ENCODE measurements around the gene ABCF2. TPM values are rescaled to one million over a fixed set of nuclear protein-coding genes. Genes with fewer than 3 reads are reported as not detected.

ABCF2 gene
- polyA plus RNA-seq, 3 donors from 2014 or later = 24.2 to 35.4 (median 31.7) TPM

DNA sequence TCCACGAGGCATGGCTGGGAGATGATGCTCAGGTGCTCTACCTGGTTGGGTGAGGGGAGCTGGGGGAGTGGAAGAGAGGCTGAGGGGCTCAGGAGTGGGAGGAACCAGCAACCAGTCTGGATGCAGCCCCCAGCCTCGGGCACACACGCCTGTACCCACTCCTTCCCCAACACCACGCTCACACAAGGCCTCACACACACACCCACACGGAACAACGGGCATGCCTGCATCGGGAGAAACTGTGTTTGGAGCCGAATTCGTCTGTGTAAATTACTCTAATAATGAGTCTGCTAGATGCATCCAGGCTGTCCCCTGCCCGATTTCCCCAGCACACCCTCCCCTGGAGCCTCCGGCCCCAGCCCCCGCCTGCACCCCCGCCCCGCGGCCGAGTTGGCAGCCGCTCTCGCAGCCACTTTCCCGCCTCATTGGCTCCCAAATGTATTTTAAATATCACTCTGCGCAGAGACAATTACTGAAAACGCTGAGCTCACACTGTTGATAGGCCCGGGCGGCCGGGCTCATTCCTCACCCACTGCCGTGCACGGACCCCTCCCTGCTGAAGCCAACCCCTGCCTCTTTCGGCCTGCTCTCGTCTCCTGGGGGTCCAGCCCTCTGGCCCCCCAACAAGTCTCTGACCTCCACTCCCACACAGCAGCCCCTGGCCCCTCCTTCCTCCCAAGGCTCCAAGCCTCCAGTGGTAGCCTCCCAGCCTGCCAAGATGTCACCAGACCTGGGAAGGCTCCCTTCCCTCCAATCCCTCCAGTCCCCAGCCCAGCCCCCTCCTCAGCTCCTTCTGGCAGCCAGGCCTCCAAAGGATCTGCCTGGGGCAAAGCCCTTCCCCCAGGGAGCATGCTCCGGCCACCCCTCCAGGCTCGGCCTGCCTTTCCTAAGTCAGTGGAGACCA lies 27.8 kb downstream of the ABCF2 start:
- H3K4me1 Mint-ChIP-seq = no peaks in the 10 kb centered on the region
- H3K9me3 Mint-ChIP-seq = no peaks in the 10 kb centered on the region
- no peak for DNase-seq
- H3K36me3 Mint-ChIP-seq = no peaks in the 10 kb centered on the region
- H3K4me3 Mint-ChIP-seq = no peak overlapping the region
- H3K27me3 Mint-ChIP-seq (ENCODE audit: low read depth in 3 of 3) = peaks cover 0 to 5% (median 4%) of the 10 kb centered on the region in 3 donors
- H3K27ac Mint-ChIP-seq = no peak overlapping the region

DNA sequence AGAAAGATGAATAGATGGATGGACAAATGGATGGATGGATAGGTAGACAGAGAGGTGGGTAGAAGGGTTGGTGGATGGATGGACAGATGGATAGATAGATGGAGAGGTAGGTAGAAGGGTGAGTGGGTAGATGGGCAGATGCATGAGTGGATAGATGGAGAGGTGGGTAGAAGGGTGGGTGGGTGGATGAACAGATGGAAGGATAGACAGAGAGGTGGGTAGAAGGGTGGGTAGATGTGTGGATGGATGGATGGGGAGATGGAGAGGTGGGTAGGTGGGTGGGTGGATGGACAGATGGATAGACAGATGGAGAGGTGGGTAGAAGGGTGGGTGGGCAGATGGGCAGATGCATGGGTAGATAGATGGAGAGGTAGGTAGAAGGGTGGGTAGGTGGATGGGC lies 29.1 kb downstream of the ABCF2 start:
- Mint-ChIP-seq H3K4me1 (no peaks in the 10 kb centered on the region), H3K27me3 (ENCODE audit: low read depth in 3 of 3) (peaks cover 0 to 4% (median 2%) of the 10 kb centered on the region in 3 donors)

DNA sequence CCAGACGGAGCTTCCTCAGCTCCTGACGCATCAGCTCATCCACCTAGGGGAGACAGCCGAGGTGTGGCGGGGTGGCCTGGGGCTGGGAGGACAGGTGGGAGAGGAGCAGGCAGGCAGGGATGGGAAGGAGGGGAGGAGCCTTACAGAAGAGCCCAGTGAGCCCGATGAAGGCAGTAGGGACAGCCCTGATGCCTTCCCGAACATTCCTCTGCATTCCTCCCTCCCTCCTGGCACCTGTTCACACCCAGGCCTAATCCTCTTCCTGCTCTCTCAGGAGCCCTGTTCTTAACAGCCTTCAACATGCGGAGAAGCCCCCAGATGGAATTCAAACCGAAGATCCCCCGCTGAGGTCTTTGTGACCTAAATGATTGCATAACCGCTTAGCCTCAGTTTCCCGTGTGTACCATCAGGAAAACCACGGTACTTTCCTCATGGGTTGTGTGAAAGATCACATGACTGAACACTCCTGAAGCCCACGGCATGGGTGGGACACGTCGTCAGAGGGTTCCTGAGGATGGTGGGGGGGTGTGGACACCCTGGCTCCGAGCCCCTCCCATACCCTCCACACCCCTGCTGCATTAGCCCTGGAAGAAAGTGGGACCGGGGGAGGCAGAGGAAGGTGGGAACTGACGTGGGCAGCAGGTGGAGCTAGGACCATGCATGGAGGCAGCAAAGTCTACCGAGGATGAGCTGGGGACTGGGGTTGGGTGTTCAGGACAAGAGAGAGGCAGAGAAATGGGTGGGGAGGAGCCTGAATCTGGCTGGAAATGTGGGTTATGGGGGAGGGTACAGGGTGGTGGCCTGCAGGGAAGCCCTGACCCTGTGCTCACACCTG lies 31.2 kb downstream of the ABCF2 start:
- no peak for DNase-seq
- no peak overlapping the region for H3K27ac Mint-ChIP-seq
- H3K4me1 Mint-ChIP-seq = no peaks in the 10 kb centered on the region
- peaks cover 0 to 4% (median 1%) of the 10 kb centered on the region in 3 donors for H3K27me3 Mint-ChIP-seq (ENCODE audit: low read depth in 3 of 3)
- H3K36me3 Mint-ChIP-seq = no peaks in the 10 kb centered on the region
- no peaks in the 10 kb centered on the region for H3K9me3 Mint-ChIP-seq
- no peak overlapping the region for H3K4me3 Mint-ChIP-seq

More for the DNA sequence above, 29.1 kb downstream of the ABCF2 start:
- H3K4me3 Mint-ChIP-seq = no peak overlapping the region
- no peak overlapping the region for H3K27ac Mint-ChIP-seq
- DNase-seq = no peak
- no peaks in the 10 kb centered on the region for H3K36me3 Mint-ChIP-seq
- no peaks in the 10 kb centered on the region for H3K9me3 Mint-ChIP-seq

DNA sequence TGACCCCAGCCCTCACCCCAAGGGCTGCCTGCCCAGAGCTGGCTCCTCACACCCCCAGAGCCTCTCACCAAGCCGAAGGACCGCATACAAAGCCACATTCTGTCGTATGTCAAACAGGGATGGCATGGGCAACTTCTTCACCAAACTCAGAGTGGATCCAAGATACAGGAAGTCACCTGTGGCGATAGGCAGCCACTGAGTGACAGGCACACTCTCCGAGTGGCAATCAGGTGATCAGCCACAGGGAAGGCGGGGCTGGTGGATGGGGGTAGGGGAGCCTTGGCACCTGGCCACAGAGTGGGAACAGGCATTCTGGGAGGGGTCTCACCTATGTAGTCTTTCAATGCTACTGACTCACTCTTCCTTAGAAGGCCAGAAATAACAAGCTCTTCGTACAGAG lies 32.8 kb downstream of the ABCF2 start:
- Mint-ChIP-seq H3K36me3 (no peaks in the 10 kb centered on the region), H3K27ac (no peak overlapping the region), H3K9me3 (no peaks in the 10 kb centered on the region), H3K4me1 (no peaks in the 10 kb centered on the region), H3K27me3 (ENCODE audit: low read depth in 3 of 3) (peaks cover 0 to 4% (median 1%) of the 10 kb centered on the region in 3 donors), H3K4me3 (no peak overlapping the region)
- no peak for DNase-seq

DNA sequence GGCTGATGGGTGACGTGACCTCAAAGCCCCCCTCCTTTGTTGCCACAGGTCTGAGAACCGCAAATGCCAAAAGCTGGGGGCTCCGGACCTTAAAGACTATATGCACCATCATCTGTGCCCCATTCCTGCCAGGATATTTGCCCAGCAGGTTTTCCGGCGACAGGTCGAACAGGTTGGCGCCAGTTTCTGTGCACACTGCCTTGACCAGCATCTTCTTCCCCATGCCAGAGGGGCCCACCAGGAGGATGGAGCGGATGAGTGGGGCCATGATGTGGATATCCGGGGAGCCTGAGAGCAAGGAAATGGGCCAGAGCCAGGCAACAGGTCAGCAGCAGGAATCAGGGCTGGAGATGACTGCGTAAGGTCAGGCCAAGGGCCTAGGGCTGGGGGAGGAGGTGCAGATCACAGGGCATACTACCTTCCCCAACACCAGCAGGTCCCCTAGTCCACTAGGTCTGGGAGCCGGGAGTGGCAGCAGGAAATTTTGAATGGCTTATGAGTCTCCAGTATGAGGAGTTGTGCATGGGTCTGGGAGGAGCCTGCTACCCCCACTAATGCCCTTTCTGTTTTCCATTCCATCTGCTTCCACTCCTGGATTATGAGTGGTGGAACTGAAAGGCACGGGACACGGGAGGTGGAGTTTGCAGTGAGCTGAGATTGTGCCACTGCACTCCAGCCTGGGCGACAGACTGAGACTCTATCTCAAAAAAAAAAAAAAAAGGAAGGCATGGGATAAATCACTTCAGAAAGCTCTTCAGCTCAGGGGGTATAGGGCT lies 33.6 kb downstream of the ABCF2 start:
- H3K4me3 Mint-ChIP-seq = no peak overlapping the region
- H3K27ac Mint-ChIP-seq = no peak overlapping the region
- no peak for DNase-seq
- H3K4me1 Mint-ChIP-seq = no peaks in the 10 kb centered on the region
- no peaks in the 10 kb centered on the region for H3K36me3 Mint-ChIP-seq
- peaks cover 0 to 4% (median 1%) of the 10 kb centered on the region in 3 donors for H3K27me3 Mint-ChIP-seq (ENCODE audit: low read depth in 3 of 3)
- no peaks in the 10 kb centered on the region for H3K9me3 Mint-ChIP-seq

DNA sequence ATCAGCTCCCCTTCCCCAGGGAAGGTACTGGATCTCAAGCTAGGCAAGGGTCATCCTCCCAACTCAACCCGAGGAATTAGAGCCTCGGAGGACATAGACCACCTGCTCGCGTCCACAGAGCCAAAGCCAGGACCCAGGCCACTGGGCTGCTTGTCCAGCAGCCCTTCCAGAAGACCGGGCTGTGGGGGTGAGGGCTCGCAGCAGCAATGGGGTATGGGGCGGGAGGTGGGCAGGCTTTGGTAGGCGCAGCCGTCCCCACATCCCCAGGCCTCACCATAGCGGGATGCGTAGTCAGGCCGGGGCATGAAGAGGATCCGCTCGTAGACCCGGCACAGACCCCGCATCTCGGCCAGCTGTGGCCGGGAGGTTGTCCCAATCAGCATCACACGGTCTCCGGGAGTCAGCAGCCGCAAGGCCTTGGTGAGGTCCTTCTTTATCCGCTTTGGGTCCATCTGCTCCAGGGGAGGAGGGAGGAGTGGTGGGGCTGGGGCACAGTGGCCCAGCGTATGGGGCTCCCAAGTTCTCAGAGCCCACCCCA lies 34.9 kb downstream of the ABCF2 start:
- Mint-ChIP-seq H3K4me1 (no peaks in the 10 kb centered on the region), H3K27me3 (ENCODE audit: low read depth in 3 of 3) (peaks cover 0 to 4% (median 1%) of the 10 kb centered on the region in 3 donors), H3K4me3 (no peak overlapping the region), H3K27ac (no peak overlapping the region), H3K36me3 (no peaks in the 10 kb centered on the region), H3K9me3 (no peaks in the 10 kb centered on the region)
- DNase-seq = no peak

DNA sequence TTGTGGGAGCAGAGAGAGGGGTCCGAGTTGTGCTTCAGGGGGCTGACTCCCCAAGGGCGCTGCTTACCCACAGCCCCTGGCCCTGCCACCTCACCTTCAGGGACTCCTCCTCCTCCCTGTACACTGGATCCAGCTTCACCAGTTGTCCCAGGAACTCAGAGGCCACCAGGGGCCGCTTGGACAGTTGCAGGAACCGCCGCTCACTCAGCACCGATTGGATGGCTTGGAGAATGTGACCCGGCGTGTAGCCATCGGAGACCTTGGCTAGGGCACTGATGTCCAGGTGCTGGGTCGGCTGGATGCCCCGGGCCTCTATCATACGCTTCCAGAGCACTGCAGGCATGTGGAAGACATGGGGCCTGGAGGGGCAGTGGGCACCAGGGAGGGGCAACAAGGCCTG lies 35.5 kb downstream of the ABCF2 start:
- H3K27ac Mint-ChIP-seq = no peak overlapping the region
- no peaks in the 10 kb centered on the region for H3K9me3 Mint-ChIP-seq
- H3K4me1 Mint-ChIP-seq = no peaks in the 10 kb centered on the region
- no peak for DNase-seq
- H3K27me3 Mint-ChIP-seq (ENCODE audit: low read depth in 3 of 3) = peaks cover 0 to 4% (median 3%) of the 10 kb centered on the region in 3 donors
- no peak overlapping the region for H3K4me3 Mint-ChIP-seq
- no peaks in the 10 kb centered on the region for H3K36me3 Mint-ChIP-seq

DNA sequence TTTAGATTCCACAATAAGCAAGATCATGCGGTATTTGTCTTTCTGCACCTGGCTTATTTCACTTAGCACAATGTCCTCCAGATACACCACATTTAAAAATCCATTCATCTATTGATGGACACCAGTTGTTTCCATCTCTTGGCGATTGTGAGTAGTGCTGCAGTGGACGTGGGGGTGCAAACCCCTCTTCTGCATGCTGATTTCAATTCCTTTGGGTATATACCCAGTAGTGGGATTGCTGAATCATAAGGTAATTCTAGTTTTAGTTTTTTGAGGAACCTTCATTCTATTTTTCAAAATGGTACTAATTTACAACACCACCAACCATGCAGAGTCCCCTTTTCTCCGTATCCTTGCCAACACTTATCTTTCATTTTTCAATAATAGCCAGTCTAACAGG lies 38.0 kb downstream of the ABCF2 start:
- H3K36me3 Mint-ChIP-seq = no peaks in the 10 kb centered on the region
- H3K9me3 Mint-ChIP-seq = no peaks in the 10 kb centered on the region
- H3K4me3 Mint-ChIP-seq = no peak overlapping the region
- H3K4me1 Mint-ChIP-seq = no peaks in the 10 kb centered on the region
- peaks cover 0 to 2% (median 2%) of the 10 kb centered on the region in 3 donors for H3K27me3 Mint-ChIP-seq (ENCODE audit: low read depth in 3 of 3)
- no peak overlapping the region for H3K27ac Mint-ChIP-seq
- no peak for DNase-seq

DNA sequence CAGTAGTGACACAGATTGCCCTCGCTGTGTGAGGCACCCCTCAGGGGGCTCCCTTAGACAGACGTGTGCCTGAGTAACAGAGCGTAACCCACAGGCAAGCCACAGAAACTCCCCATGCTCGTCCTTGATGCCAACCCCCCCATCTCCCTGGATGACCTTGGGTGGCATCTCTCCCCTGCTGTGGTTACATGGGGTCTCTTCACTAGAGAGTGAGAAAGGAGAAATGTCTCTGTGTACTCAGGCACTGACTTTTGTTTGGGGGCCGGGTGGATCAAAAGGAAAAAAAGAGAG lies 38.8 kb downstream of the ABCF2 start:
- H3K27me3 Mint-ChIP-seq (ENCODE audit: low read depth in 3 of 3) = peaks cover 0 to 2% (median 2%) of the 10 kb centered on the region in 3 donors
- no peaks in the 10 kb centered on the region for H3K9me3 Mint-ChIP-seq
- no peak for DNase-seq

DNA sequence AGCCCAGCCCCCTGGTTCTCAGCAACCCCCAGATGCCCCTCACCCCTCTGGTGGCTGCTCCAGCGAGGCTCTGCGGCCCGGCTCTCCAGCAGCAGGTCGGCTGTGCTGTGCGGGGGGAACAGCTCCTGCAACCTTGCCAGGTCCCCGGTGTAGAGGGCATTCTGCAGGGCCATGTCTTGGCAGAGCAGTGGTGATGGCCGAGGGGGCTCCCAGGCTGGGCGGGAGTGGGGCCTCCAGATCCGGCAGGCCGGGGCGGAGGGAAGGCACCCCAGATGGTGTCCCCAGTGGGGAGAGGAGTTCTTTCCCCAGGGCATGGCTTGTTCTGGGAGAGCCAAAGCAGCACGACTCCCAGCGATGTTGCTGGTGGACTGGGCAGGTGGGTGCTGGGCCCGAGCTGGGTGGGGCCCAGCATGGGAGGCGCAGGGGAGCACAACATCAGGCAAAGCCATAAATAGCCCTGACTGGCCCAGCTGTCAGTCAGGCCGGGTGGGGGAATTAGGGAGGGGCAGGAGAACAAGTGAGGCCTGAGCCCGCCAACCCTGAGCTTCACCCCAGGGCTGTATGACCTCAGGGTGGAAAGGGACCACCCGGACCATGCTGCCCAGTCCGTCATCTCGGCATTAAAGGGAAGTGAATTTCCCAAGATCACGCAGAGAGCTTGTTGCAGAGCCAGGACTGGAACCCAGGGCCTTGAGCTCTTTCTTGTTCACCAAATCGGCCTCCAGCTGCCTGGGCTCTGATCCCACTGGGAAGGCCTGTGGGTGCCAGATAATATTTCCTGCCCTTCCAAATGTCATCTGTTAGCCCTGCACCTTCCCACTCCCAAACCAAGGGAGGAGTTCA lies 39.4 kb downstream of the ABCF2 start:
- no peaks in the 10 kb centered on the region for H3K4me1 Mint-ChIP-seq
- DNase-seq = no peak
- H3K27me3 Mint-ChIP-seq (ENCODE audit: low read depth in 3 of 3) = peaks cover 0 to 2% (median 2%) of the 10 kb centered on the region in 3 donors
- H3K9me3 Mint-ChIP-seq = no peaks in the 10 kb centered on the region
- no peak overlapping the region for H3K4me3 Mint-ChIP-seq
- no peak overlapping the region for H3K27ac Mint-ChIP-seq
- no peaks in the 10 kb centered on the region for H3K36me3 Mint-ChIP-seq

More for the DNA sequence above, 38.8 kb downstream of the ABCF2 start:
- Mint-ChIP-seq H3K36me3 (no peaks in the 10 kb centered on the region), H3K27ac (no peak overlapping the region), H3K4me3 (no peak overlapping the region), H3K4me1 (no peaks in the 10 kb centered on the region)

DNA sequence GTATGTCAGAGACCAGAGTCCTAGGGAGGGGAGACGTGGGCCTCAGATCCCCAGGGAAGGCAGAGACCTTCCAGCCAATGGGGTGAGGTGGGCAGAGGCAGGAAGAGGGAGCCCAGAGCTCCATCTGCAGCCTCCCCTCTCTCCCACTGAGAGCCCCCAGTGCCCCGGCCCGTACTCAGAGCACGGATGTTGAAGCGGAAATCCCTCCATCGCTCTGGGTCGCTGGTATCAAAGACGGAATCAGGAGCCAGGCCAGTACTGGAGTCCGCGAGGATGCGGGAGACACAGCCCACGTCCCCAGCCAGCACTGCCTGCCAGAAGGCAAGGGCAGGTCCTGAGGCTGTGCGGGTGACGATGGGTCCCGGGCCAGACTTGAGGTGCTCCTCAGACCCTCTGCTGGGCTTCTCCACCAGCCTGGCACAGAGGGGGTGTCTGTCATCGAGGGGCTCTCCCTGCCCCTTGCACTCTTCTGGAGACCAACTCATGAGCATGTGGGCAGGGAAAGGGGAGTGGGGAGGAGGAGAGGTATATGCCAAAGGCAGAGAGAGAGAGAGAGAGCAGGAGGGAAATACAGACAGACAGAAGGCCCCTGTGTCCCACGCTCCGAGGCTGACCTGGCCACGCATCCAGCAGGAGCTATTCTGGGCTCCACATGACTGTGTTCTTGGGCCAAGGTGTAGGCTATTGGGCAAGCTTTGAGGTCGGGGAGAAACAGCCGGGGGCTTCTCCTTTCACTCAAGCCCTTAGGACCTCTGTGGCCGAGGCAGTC lies 40.2 kb downstream of the ABCF2 start, which contains the start of gene ASB10:
Gene ASB10, minus strand, starts transcription at position 611 of the 769 bp plus-strand sequence. Its CDS starts 120 bp downstream, at position 491.
- H3K4me1 Mint-ChIP-seq = no peaks in the 10 kb centered on the region
- H3K27ac Mint-ChIP-seq = no peak within 1 kb of the TSS
- H3K27me3 Mint-ChIP-seq (ENCODE audit: low read depth in 3 of 3) = peaks cover 0 to 3% (median 2%) of the 10 kb centered on the region in 3 donors
- H3K4me3 Mint-ChIP-seq = no peak within 1 kb of the TSS
- no peaks in the 10 kb centered on the region for H3K9me3 Mint-ChIP-seq
- no peak for DNase-seq
- no peaks in the 10 kb centered on the region for H3K36me3 Mint-ChIP-seq

All from immature natural killer cell (primary cell).